HG03175 (cell line): Measurements from ENCODE around the gene REPIN1.
"Not testable (repeated sequence)": the region's sequence is repeated elsewhere in the genome, so short reads cannot be mapped to it uniquely, and the experiment has no call there.

Source experiments
- ATAC-seq: cut with Tn5 transposase; IDR thresholded peaks from one replicate; pipeline ENCODE4 v1.9.1; 2021; ENCODE audit warnings: mild to moderate bottlenecking, moderate library complexity; ENCODE audit not compliant: unreplicated experiment

The REPIN1 gene

GRCh38 chr7:150374472-150374871 lies 5.8 kb downstream of the REPIN1 start:
- no peak for ATAC-seq

- ATAC-seq: no peak
Measured at GRCh38 chr7:150375662-150376521, 7.3 kb downstream of the REPIN1 start.

- ATAC-seq: no peak
Measured at GRCh38 chr7:150376560-150376959, 7.9 kb downstream of the REPIN1 start.

DNA sequence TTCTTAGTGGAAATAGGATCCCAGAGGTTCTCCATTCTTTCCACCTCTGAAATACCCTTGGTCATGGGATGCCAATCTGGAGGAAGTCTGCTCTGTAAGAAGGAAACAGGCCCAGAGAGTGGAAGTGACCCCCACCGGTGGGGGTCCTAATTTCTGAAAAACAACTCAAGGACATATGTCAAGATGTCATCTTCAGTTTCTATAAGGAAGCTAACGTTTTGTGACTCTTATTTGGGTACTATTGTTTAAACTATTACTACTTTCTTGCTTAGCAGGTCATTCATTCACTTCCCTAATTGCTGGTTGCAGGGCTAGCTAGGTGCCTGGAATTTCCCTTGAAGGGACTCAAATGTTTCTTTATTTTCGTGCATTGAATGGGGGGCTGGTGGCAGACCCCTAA lies 8.6 kb downstream of the REPIN1 start:
- no peak for ATAC-seq

DNA sequence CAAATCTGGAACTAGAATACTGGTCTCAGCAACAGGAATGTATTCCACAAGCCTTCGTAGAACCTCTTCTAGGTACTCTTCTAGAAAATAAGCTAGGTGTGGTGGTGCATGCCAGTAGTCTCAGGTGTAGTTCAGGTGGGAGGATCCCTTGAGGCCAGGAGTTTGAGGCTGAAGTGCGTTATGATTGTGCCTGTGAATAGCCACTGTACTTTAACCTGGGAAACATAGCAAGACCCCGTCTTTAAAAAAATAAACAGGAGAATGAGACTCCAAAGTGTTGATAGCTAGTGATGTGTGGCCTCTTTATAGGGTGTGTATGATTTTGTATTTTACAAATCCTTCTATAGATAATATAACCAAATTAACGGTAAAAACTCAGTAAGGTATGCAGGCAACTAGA lies 9.0 kb downstream of the REPIN1 start:
- no peak for ATAC-seq

- ATAC-seq: peak; percentile 20
Measured at GRCh38 chr7:150378115-150378852, 9.7 kb downstream of the REPIN1 start.

- ATAC-seq: peak; percentile 80
Measured at GRCh38 chr7:150378853-150379440, 10.3 kb downstream of the REPIN1 start, which contains the start of gene ZNF775. Gene ZNF775 (plus strand): TSS chr7:150379330. CDS start chr7:150388471, 9,141 bp downstream.

DNA sequence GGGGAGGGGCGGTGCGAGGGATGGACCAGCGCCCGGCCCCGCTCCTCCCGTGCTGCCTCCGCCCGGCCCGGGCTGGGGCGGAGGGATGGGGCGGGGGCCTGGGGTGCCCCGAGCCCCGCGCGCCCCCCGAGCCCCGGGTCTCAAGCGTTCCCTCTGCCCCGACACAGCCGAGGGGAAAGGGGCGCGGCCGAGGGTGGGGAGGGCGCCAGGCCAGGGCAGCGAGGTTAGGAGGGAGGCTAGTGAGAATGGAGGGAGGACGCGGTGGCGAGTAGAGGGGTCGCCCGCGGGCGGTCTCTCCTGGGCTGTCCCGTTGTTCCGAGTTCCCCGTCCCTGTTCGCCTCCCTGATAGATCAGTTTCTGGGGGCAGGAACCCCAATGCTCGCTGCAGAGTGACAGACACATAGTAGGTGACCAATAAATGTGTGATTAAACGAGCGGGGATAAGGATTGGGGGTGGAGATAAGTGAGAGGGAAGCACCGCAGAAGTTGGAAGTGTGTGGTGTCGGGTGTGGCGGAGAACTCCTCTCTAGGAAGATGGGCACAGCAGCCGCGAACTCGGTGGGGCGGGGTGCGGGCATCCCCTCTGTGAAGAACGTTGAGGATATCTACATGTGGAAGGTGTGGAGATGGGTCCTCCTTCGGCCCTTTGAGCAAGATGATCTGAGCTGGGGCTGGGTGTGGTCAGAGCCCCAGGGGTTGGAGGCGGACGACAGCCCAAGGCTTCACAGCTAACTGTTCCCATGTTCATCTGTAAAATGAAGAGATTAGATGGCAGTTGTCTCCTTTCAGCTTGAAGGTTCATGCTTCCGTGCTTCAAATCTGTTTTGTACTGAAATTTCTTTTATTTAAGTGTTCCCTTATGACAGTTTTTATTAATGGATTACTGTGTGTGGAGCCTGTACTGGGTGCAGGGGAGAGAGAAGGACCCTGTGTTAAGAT lies 11.1 kb downstream of the REPIN1 start:
- ATAC-seq: peak; percentile 26

- ATAC-seq: peak; percentile 12
Measured at GRCh38 chr7:150380463-150380862, 11.8 kb downstream of the REPIN1 start.

DNA sequence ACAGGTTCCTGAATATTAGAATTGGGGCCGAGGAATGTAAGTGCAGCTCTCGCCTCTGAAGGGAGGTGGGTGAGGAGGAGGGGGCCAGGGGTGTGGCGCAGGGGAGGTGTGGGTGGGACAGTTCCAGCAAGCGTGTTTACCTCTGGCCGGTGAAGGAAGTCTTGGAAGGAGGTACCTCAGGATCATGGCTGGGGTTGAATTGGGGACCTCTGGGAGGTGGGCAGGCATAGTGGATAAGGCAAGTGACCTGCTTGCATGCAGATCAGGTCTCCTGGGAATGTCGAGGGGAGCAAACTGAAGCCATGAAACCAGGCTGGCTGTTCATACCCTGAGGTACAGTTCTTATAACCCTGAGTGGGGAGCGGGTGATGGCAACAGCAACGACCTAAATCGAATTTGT lies 12.5 kb downstream of the REPIN1 start:
- ATAC-seq: no peak

GRCh38 chr7:150381785-150382122 lies 13.1 kb downstream of the REPIN1 start:
- no peak for ATAC-seq

- no peak for ATAC-seq
Measured at GRCh38 chr7:150382123-150382843, 13.7 kb downstream of the REPIN1 start.

DNA sequence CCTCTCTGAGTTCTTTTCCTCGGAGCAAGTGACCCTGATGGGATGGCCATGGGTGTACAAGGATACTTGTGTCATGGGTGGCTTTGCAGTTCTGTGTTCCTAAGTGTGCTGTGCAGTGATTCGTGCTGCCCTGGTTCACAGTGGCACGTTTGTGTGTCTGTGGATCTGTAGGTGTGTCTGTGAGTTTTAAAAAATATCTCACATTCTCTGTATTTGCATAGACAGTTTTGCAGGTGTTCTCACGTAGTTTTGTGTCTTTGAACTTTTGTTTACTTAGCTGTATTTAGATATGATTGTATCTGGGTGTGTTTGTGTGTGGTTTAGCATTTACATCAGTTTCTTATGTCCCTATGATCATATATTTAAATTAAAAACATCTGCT lies 14.2 kb downstream of the REPIN1 start:
- ATAC-seq: no peak

DNA sequence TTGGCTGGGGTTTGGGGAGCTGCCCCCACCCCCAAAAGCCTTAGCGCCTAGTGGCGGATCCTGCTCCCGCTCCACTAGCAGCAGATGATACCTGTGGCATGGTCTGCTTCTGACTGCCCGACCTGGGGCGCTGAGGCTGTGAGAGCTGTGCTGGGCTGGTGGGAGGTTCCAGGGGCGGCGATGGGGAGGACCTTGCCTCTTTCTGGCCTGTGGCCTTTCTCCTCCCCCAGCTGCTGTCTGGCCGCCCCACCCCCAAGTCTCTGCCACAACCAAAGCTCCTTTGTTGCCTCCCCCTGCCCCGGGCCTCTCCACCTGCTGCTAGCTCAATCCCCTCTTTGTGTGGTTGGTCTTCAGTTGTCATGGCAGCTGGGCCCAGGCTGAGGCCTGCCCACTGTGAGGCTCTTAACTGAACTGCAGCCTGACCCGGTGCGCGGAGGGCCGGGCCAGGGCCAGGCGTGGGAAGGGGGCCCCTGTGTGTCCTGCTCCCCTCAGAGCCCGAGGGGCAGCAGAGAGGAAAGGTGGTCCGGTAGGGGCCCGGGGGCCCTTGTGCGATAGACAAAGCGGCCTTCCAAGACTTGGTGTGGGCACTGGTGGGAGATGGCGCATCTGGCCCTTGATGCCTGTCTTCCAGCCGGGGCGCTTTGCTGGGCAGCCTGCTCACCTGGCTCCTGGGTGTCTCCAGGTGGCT lies 15.2 kb downstream of the REPIN1 start:
- no peak for ATAC-seq

DNA sequence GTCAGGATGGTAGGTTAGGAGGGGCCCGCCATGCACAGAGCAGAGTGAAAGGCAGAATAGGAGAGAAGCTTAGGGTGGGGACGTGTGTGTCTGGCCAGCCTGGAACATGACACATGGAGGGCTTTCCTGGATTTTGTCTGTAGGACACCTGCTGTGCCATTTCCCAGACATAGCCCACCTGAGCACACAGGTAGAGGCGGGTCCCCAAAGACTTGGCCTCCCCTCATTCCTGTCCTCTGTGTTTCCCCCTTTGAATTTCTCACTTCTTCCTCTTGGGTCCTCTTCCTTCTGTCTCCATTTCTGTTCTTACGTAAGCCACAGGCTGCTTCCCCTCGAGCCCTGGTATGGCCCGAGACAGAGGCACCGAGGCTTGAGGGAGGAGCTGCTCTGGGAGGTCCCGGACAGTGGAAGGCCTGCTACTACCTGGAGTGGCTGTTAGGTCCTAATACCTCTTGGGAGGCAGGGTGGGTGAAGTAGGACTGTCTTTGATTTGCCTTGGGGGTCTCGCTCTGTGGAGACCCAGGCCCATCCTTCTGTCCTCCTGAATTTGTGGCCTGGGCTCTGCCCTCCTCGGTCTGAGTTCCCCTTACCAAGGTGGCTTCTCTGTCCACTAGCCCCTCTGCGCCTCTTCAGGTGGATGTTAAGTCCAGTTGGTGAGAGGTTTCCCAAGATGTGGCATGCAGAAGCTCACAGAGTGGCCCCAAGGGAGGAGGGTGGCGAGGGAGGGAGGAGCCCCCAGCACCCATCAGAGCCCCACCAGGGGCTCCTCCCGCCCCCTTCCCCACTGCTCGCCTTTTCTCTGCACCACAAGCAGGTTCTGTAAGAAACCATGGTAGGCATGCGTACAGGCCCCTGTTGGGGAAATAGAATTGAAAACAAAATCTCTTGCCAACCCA lies 16.0 kb downstream of the REPIN1 start:
- ATAC-seq: no peak

DNA sequence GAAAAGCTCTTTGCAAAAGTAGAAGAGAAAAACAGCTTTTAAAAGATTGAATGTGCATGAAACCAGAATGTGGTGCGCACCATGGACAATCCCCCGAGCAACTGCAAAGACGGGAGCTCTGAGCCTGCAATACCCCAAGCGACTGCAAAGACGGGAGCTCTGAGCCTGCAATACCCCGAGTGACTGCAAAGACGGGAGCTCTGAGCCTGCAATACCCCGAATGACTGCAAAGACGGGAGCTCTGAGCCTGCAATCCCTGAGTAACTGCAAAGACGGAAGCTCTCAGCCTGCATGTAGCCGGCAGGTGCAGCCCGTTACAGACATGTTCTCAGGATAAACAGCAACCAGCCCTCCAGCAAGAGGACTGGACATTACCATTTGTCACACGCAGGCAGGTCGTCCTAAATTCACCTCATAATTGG lies 16.7 kb downstream of the REPIN1 start:
- ATAC-seq: no peak

DNA sequence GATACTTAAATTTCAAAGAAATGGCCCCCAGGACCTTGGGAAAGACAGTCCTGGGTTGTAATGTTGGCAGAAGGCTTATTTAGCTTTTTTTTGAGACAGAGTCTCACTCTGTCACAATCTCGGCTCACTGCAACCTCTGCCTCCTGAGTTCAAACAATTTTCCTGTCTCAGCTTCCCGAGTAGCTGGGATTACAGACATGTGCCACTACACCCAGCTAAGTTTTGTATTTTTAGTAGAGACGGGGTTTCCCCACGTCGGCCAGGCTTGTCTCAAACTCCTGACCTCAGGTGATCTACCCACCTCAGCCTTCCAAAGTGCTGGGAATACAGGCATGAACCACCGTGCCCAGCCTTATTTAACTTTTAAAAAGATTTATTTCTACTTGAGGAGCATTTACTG lies 17.3 kb downstream of the REPIN1 start:
- ATAC-seq: not testable (repeated sequence)

DNA sequence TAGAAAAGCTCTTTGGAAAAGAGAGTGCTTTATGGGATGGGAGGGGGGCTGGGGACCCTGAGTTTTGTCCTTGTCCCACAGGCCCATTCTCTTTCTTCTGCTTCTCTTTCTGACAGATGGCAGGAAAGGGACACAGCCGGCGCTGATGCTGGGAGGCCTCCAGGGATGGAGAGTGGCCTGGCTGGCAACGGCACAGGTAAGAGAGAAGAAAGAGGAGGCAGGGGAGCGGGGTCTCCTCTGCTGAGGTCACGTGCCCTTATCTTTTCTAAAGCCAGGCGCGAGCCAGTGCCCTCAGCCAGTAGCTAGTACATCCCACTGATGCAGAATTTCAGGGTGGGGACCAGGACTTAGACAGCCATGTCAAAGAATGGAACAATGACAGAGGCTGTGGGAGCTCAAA lies 19.7 kb downstream of the REPIN1 start:
- ATAC-seq: no peak
